ENCODE results near the gene INTS1. TPM values are rescaled to one million over a fixed set of nuclear protein-coding genes. Genes with fewer than 3 reads are reported as not detected.

Gene INTS1
- total RNA-seq, 2 donors from 2014 or later = 61.0 to 141 TPM

- Histone ChIP-seq H3K27me3 (no peaks in the 10 kb centered on the region), H3K4me3 (no peak overlapping the region), H3K36me3 (no peaks in the 10 kb centered on the region), H3K9ac (ENCODE audit: low read depth in 2 of 2, low read length in 2 of 2) (no peak overlapping the region), H3K4me1 (no peaks in the 10 kb centered on the region), H3K27ac (no peak overlapping the region), H3K9me3 (no peaks in the 10 kb centered on the region)
- intact Hi-C loops (cut with DNase I) = no loop called here
- no peak for DNase-seq
- no peak for TF ChIP-seq CTCF (IDR thresholded peaks at IDR 0.05)
Measured at GRCh38 chr7:1438821-1439220, 65.4 kb downstream of the INTS1 start.

- intact Hi-C loops (cut with DNase I) = no loop called here
- Histone ChIP-seq H3K4me1 (no peaks in the 10 kb centered on the region), H3K27me3 (no peaks in the 10 kb centered on the region), H3K27ac (no peak overlapping the region), H3K4me3 (no peak overlapping the region), H3K36me3 (no peaks in the 10 kb centered on the region), H3K9me3 (no peaks in the 10 kb centered on the region), H3K9ac (ENCODE audit: low read depth in 2 of 2, low read length in 2 of 2) (no peak overlapping the region)
- no peak for TF ChIP-seq CTCF (IDR thresholded peaks at IDR 0.05)
- DNase-seq = no peak
Measured at GRCh38 chr7:1438208-1438607, 66.0 kb downstream of the INTS1 start.

GRCh38 chr7:1437155-1437880 is 66.9 kb downstream of the INTS1 start:
- no peak overlapping the region for H3K27ac ChIP-seq
- intact Hi-C loops (cut with DNase I) = no loop called here
- H3K27me3 ChIP-seq = no peaks in the 10 kb centered on the region
- DNase-seq = no peak
- H3K9ac ChIP-seq (ENCODE audit: low read depth in 2 of 2, low read length in 2 of 2) = no peak overlapping the region
- no peaks in the 10 kb centered on the region for H3K9me3 ChIP-seq
- no peaks in the 10 kb centered on the region for H3K4me1 ChIP-seq
- no peak for TF ChIP-seq CTCF (IDR thresholded peaks at IDR 0.05)
- no peaks in the 10 kb centered on the region for H3K36me3 ChIP-seq
- no peak overlapping the region for H3K4me3 ChIP-seq

- DNase-seq = no peak
- H3K4me3 ChIP-seq = no peak overlapping the region
- H3K27ac ChIP-seq = no peak overlapping the region
- no peak for TF ChIP-seq CTCF (IDR thresholded peaks at IDR 0.05)
- intact Hi-C loops (cut with DNase I) = no loop called here
- H3K27me3 ChIP-seq = no peaks in the 10 kb centered on the region
- no peaks in the 10 kb centered on the region for H3K4me1 ChIP-seq
- H3K9ac ChIP-seq (ENCODE audit: low read depth in 2 of 2, low read length in 2 of 2) = no peak overlapping the region
- H3K36me3 ChIP-seq = no peaks in the 10 kb centered on the region
- H3K9me3 ChIP-seq = no peaks in the 10 kb centered on the region
Measured at GRCh38 chr7:1436608-1437007, 67.6 kb downstream of the INTS1 start.

GRCh38 chr7:1434891-1435670 is 69.1 kb downstream of the INTS1 start:
- no peak for DNase-seq
- TF ChIP-seq CTCF (IDR thresholded peaks at IDR 0.05) = no peak
- H3K27ac ChIP-seq = no peak overlapping the region
- H3K4me1 ChIP-seq = no peaks in the 10 kb centered on the region
- intact Hi-C loops (cut with DNase I) = loop anchor here (5.0 kb wide), 1 partner anchor 37 kb away; no protein-coding TSS in a partner anchor
- no peaks in the 10 kb centered on the region for H3K36me3 ChIP-seq
- no peaks in the 10 kb centered on the region for H3K9me3 ChIP-seq
- no peaks in the 10 kb centered on the region for H3K27me3 ChIP-seq
- H3K9ac ChIP-seq (ENCODE audit: low read depth in 2 of 2, low read length in 2 of 2) = no peak overlapping the region
- H3K4me3 ChIP-seq = no peak overlapping the region
